ENCODE measurements around the gene ALK.

DNA sequence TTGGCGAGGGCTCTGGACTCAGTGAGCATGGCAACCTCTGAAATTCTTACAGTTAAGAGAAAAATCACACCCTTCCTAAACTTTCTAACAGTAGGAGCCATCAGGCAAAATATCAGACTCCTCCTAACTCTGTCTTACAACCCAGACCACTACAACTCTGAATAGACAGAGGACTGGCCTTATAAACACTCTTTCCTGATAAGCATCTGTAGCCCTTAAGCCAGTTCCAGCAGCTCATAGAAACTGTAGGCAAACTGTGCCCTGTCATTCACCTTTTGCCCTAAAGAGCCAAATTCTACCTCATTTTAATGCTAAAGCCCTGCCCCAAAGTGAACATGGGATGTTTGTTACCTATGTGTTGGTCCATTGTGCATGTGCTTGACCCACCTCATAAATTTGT is 304.8 kb downstream of the ALK start:
- TF ChIP-seq TAF1 (IDR thresholded peaks at IDR 0.05; ENCODE audit: low read depth) (no peak), CEBPB (IDR thresholded peaks at IDR 0.05) (no peak), CREB1 (IDR thresholded peaks at IDR 0.05; ENCODE audit: low read depth) (no peak), FOXM1 (IDR thresholded peaks at IDR 0.05; ENCODE audit: borderline replicate concordance, low read depth) (no peak), EGR1 (IDR thresholded peaks at IDR 0.05) (no peak), EP300 (IDR thresholded peaks at IDR 0.05; ENCODE audit: borderline replicate concordance) (no peak), TCF12 (IDR thresholded peaks at IDR 0.05; ENCODE audit: low read depth) (no peak), YY1 (IDR thresholded peaks at IDR 0.05; ENCODE audit: low read depth) (no peak), RAD21 (IDR thresholded peaks at IDR 0.05; ENCODE audit: low read depth) (no peak), NFIC (IDR thresholded peaks at IDR 0.05) (no peak)
- TF ChIP-seq, protein P1, sequence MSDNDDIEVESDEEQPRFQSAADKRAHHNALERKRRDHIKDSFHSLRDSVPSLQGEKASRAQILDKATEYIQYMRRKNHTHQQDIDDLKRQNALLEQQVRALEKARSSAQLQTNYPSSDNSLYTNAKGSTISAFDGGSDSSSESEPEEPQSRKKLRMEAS (IDR thresholded peaks at IDR 0.05), result no peak
- TF ChIP-seq, protein P2, sequence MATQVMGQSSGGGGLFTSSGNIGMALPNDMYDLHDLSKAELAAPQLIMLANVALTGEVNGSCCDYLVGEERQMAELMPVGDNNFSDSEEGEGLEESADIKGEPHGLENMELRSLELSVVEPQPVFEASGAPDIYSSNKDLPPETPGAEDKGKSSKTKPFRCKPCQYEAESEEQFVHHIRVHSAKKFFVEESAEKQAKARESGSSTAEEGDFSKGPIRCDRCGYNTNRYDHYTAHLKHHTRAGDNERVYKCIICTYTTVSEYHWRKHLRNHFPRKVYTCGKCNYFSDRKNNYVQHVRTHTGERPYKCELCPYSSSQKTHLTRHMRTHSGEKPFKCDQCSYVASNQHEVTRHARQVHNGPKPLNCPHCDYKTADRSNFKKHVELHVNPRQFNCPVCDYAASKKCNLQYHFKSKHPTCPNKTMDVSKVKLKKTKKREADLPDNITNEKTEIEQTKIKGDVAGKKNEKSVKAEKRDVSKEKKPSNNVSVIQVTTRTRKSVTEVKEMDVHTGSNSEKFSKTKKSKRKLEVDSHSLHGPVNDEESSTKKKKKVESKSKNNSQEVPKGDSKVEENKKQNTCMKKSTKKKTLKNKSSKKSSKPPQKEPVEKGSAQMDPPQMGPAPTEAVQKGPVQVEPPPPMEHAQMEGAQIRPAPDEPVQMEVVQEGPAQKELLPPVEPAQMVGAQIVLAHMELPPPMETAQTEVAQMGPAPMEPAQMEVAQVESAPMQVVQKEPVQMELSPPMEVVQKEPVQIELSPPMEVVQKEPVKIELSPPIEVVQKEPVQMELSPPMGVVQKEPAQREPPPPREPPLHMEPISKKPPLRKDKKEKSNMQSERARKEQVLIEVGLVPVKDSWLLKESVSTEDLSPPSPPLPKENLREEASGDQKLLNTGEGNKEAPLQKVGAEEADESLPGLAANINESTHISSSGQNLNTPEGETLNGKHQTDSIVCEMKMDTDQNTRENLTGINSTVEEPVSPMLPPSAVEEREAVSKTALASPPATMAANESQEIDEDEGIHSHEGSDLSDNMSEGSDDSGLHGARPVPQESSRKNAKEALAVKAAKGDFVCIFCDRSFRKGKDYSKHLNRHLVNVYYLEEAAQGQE (IDR thresholded peaks at IDR 0.05; ENCODE audit: low read depth), result no peak
- TF ChIP-seq, protein P3, sequence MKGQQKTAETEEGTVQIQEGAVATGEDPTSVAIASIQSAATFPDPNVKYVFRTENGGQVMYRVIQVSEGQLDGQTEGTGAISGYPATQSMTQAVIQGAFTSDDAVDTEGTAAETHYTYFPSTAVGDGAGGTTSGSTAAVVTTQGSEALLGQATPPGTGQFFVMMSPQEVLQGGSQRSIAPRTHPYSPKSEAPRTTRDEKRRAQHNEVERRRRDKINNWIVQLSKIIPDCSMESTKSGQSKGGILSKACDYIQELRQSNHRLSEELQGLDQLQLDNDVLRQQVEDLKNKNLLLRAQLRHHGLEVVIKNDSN (IDR thresholded peaks at IDR 0.05), result no peak

All from Ishikawa (cell line).